Upper lobe of right lung (tissue), 1 donor: Measurements from ENCODE around the gene TRA2B. TPM values are rescaled to one million over a fixed set of nuclear protein-coding genes. Genes with fewer than 3 reads are reported as not detected.

Experiments used
- ATAC-seq: fragments of 200-7000 bp; cut with Tn5 transposase; one replicate; pipeline ENCODE4 v1.9.1; 2020; ENCODE audit warnings: mild to moderate bottlenecking, moderate library complexity
- DNase-seq: peaks from one replicate; pipeline ENCODE4 v3.0.0-alpha.2; 2020
- H3K27ac ChIP-seq: fragments of 200-600 bp; one replicate; pipeline ENCODE4 v1.8.0; 2022
- H3K27me3 ChIP-seq: fragments of 200-600 bp; one replicate; pipeline ENCODE4 v1.8.0; 2022; ENCODE audit warnings: mild to moderate bottlenecking
- H3K36me3 ChIP-seq: fragments of 200-600 bp; one replicate; pipeline ENCODE4 v1.8.0; 2022
- H3K4me1 ChIP-seq: fragments of 200-600 bp; one replicate; pipeline ENCODE4 v1.8.0; 2022
- H3K4me3 ChIP-seq: fragments of 200-600 bp; one replicate; pipeline ENCODE4 v1.8.0; 2022; ENCODE audit warnings: mild to moderate bottlenecking
- H3K9me3 ChIP-seq: fragments of 200-600 bp; one replicate; pipeline ENCODE4 v1.8.0; 2022
- intact Hi-C: fragments of 100-400 bp; cut with DNase I; formaldehyde crosslinking; loops from one replicate; pipeline ENCODE4 v1.11.0; 2022
- total RNA-seq: library from RNA; stranded (reverse); fragmentation: NEBNext Ultra II Directional; extraction: Animal tissue kit (Norgen Biotek cat#: 25700); gene quantifications from one replicate; pipeline ENCODE4 v1.2.1, GENCODE V29; 2021
- TF ChIP-seq, protein P1 (sequence below): fragments of 200-600 bp; IDR thresholded peaks from one replicate; pipeline ENCODE4 v1.8.0; 2022; ENCODE audit warnings: antibody characterized with exemption
- donor health status: DM: no; HTN: yes; CAD: no; lungs with severe emphysema.

The TRA2B gene
- total RNA-seq, 1 donor from 2014 or later, result 92.7 TPM

DNA sequence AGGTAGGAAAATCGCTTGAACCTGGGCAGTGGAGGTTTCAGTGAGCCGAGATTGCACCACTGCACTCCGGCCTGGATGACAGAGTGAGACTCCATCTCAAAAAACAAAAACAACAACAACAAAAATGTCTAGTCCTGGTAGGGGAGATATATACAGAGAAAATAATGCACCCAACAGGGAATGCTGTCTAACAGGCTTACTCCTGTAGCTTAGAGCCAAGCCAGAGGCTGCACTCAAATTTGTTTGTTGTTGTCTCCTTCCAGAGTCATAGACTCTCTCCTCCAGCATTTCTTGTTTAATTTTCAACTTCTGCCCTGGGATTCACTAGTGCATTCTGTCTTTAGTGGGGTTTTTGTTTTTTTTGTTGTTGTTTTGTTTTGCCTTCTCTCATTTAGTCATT is 4.6 kb upstream of the TRA2B start:
- Histone ChIP-seq H3K36me3 (no peaks in the 10 kb centered on the region), H3K9me3 (no peaks in the 10 kb centered on the region), H3K4me3 (no peak overlapping the region), H3K27ac (no peak overlapping the region), H3K27me3 (no peaks in the 10 kb centered on the region), H3K4me1 (peaks cover 9% of the 10 kb centered on the region)
- intact Hi-C loops, result no loop called here
- ATAC-seq, result no peak
- DNase-seq, result no peak
- TF ChIP-seq, protein P1, sequence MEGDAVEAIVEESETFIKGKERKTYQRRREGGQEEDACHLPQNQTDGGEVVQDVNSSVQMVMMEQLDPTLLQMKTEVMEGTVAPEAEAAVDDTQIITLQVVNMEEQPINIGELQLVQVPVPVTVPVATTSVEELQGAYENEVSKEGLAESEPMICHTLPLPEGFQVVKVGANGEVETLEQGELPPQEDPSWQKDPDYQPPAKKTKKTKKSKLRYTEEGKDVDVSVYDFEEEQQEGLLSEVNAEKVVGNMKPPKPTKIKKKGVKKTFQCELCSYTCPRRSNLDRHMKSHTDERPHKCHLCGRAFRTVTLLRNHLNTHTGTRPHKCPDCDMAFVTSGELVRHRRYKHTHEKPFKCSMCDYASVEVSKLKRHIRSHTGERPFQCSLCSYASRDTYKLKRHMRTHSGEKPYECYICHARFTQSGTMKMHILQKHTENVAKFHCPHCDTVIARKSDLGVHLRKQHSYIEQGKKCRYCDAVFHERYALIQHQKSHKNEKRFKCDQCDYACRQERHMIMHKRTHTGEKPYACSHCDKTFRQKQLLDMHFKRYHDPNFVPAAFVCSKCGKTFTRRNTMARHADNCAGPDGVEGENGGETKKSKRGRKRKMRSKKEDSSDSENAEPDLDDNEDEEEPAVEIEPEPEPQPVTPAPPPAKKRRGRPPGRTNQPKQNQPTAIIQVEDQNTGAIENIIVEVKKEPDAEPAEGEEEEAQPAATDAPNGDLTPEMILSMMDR, result no peak

DNA sequence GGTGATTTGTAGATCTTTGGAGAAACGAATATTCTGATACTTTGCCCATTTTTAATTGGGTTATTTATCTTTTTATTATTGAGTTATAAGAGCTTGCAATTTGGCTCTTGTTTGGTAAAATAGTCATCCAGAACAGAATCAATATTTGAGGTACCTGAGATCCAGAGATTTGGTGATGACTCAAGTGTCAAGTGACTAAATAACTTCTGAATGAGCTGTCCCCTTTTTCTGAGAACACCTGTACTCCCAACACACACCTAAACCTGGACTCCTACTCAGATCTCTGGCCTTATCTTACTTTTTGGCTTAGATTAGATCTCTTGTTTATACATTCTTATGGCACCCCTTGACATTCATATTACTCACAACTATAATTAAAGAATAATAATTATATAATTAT is 3.1 kb upstream of the TRA2B start:
- TF ChIP-seq, protein P1, result no peak
- intact Hi-C loops, result no loop called here
- H3K27ac ChIP-seq, result no peak overlapping the region

DNA sequence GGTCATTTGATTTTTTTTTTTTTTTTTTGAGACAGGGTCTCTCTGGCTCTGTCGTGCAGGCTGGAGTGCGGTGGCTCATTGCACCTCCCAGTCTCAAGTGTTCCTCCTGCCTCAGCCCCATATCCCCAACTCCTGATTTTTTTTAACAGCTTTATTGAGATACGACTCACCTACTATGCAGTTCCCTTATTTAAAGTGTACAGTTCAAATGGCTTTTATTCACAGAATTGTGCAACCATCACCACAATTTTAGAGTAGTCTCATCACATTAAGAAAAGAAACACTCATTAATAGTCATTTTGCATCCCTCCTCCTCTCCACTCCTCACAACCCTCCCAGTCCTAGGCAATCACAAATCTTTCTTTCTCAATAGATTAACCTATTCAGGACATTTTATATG is 1.9 kb upstream of the TRA2B start:
- ATAC-seq (no peak), DNase-seq (no peak)
- TF ChIP-seq, protein P1, result no peak
- Histone ChIP-seq H3K36me3 (no peaks in the 10 kb centered on the region), H3K27ac (no peak overlapping the region), H3K4me3 (no peak overlapping the region), H3K27me3 (no peaks in the 10 kb centered on the region), H3K9me3 (no peaks in the 10 kb centered on the region), H3K4me1 (peaks cover 13% of the 10 kb centered on the region)
- intact Hi-C loops, result no loop called here

More for the DNA sequence above, 3.1 kb upstream of the TRA2B start:
- ATAC-seq (no peak), DNase-seq (no peak)
- Histone ChIP-seq H3K27me3 (no peaks in the 10 kb centered on the region), H3K4me3 (no peak overlapping the region), H3K9me3 (no peaks in the 10 kb centered on the region), H3K4me1 (peaks cover 9% of the 10 kb centered on the region), H3K36me3 (no peaks in the 10 kb centered on the region)

DNA sequence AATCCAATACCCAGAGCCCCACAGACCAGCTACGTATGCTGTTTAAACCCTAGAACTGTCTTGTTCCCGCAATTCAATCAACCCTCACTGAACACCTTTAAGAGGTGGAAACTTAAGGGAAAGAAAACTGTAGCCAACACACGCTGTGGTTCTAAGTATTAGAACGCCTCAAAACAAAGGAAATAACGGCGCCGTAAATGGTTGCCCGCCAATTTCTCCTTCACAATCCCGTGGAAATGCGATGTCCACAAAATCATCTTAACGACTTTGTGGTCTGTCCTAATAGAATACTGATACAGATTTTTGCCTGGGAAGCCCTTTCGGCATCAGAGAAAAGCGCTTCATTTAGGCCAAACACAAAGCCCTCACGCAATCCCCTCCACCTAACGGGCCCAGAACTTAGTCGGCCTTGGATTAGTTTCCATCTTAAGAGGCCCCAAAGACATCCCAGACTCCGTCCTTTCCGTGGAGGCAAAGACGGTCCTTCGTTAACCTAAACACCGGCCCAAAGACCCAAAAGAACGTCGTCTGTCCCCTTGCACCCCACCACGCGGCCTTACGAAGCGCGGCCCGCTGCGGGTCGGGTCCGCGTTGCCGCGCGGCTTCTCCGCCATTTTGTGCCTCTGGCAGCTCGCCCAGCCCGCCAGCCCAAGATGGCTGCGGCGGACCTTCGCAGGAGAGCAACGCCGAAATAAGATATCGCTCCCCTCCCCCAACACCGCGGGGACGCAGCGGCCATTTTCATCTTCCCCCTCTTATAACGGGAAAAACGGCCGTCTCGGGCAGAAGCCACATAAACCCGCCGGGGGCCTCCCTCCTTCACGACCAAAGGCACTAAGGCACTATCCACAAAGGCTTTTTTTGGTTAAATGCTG is 763 bp downstream of the TRA2B start:
- peaks cover 30% of the 10 kb centered on the region for H3K4me1 ChIP-seq
- intact Hi-C loops, result no loop called here
- peak overlapping the region; percentile 99 for H3K27ac ChIP-seq
- peak overlapping the region; percentile 78 for H3K4me3 ChIP-seq
- H3K27me3 ChIP-seq, result no peaks in the 10 kb centered on the region
- H3K9me3 ChIP-seq, result no peaks in the 10 kb centered on the region
- peak; percentile 93 for DNase-seq
- no peaks in the 10 kb centered on the region for H3K36me3 ChIP-seq
- peak; percentile 83 for ATAC-seq
- TF ChIP-seq, protein P1, result no peak

DNA sequence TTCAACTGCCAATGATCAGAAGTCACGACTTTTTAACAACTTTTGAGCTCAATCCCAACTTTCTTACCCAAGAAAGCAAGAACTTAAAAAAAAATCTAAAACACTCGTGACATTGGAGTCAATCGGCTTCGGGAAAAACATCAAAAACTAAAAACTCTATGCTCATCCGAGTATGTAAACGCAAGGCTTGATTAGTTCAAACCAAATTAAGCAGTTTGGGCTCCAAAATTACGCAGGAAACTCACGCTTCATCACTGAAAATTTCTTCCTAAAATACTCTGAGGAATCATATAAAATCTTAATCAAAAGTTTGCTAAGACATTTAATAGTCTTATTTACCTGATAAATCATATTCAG is 1.6 kb downstream of the TRA2B start:
- TF ChIP-seq, protein P1, result no peak
- no peaks in the 10 kb centered on the region for H3K27me3 ChIP-seq
- no peaks in the 10 kb centered on the region for H3K36me3 ChIP-seq
- peak overlapping the region; percentile 78 for H3K4me3 ChIP-seq
- no peak for ATAC-seq
- DNase-seq, result no peak
- intact Hi-C loops, result no loop called here
- no peaks in the 10 kb centered on the region for H3K9me3 ChIP-seq
- H3K4me1 ChIP-seq, result peaks cover 38% of the 10 kb centered on the region
- peak overlapping the region; percentile 99 for H3K27ac ChIP-seq
